ENCODE results near the gene RYR1.
A peak's percentile ranks its signal among the peaks of the same experiment; 100 is the strongest.

DNA sequence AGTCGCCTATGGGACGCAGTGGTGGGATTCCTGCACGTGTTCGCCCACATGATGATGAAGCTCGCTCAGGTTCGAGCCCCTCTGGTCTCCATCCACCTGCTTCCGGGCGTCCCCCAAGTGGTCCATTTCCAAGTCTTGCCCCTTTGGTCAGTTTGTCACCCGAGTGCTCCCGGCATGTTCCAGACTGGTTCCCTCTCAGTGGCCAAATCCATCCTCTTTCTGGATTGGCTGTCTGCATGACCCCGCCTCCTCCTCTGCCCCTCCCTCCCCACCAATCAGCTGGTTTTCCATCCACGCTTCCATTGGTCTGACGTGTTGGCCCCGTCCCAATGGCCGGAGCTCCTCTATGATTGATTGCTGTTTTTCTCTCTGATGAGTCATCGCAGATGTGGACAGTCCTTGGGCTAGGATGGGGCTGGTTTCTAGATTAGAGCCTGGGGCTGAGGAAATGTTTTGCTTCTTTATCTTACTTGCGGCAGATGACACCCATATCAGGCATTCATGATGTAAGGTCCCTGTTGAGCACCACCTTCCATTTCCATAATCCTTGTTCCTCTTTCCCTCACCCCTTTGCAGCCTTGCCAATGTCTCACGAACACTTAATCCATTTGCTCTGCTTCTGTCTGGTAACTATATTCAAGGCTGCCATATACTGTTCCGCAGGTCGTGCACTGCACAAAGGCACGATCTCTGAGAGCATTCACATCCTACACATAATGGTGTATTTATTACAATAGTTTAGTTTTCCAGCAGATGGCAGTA lies 110.5 kb downstream of the RYR1 start:
- TF ChIP-seq, protein P1, sequence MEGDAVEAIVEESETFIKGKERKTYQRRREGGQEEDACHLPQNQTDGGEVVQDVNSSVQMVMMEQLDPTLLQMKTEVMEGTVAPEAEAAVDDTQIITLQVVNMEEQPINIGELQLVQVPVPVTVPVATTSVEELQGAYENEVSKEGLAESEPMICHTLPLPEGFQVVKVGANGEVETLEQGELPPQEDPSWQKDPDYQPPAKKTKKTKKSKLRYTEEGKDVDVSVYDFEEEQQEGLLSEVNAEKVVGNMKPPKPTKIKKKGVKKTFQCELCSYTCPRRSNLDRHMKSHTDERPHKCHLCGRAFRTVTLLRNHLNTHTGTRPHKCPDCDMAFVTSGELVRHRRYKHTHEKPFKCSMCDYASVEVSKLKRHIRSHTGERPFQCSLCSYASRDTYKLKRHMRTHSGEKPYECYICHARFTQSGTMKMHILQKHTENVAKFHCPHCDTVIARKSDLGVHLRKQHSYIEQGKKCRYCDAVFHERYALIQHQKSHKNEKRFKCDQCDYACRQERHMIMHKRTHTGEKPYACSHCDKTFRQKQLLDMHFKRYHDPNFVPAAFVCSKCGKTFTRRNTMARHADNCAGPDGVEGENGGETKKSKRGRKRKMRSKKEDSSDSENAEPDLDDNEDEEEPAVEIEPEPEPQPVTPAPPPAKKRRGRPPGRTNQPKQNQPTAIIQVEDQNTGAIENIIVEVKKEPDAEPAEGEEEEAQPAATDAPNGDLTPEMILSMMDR (IDR thresholded peaks at IDR 0.05; ENCODE audit: borderline replicate concordance, extremely low read depth, low read length, poor library complexity, severe bottlenecking): peak; percentile 74
- TF ChIP-seq EZH2 (IDR thresholded peaks at IDR 0.05; ENCODE audit: borderline replicate concordance, low read depth, low read length, severe bottlenecking): no peak

Data from DND-41 (cell line).